ENCODE data around the gene CALHM1.
"Not testable (repeated sequence)": the region's sequence is repeated elsewhere in the genome, so short reads cannot be mapped to it uniquely, and the experiment has no call there.

The CALHM1 gene

DNA sequence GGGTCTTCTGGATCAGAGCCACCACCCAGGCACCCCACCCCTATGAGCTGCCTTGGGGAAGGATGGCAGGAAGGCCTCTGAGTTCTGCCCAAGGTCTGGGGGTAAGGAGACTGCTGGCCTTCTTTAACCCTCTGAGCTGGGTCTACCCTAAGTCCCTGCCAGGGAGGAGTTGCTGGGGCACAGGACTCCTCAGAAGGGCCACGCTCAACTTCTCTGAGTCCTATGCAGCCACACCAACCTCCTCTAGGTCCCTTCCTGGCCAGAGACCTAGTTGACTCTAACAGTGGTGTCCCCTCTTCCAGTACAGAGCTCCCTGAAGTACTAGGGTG, 32.2 kb upstream of the CALHM1 start:
- H3K4me3 ChIP-seq (ENCODE audit: low read depth, low read length): no peak overlapping the region

DNA sequence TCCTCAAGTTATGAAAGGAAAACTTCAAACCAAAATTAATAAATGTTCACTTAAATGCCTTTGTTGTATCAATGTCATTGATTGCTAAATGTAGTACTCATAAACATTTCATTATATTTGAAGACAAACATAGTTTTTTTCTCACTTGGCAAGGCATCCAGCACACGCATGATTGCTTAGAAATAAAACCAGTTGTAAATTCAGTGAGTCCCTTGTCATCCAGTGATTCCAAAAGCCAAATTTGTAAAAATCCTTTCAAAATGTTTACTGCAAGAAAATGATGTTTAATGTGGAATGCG, 28.7 kb upstream of the CALHM1 start:
- no peak for DNase-seq (ENCODE audit: low read depth)
- no peak overlapping the region for H3K4me3 ChIP-seq (ENCODE audit: low read depth, low read length)

More for the DNA sequence above, 32.2 kb upstream of the CALHM1 start:
- no peak for DNase-seq (ENCODE audit: low read depth)

- DNase-seq (ENCODE audit: low read depth); H3K4me3 ChIP-seq (ENCODE audit: low read depth, low read length): not testable (repeated sequence)
Measured at GRCh38 chr10:103486635-103487409, 28.1 kb upstream of the CALHM1 start.

DNA sequence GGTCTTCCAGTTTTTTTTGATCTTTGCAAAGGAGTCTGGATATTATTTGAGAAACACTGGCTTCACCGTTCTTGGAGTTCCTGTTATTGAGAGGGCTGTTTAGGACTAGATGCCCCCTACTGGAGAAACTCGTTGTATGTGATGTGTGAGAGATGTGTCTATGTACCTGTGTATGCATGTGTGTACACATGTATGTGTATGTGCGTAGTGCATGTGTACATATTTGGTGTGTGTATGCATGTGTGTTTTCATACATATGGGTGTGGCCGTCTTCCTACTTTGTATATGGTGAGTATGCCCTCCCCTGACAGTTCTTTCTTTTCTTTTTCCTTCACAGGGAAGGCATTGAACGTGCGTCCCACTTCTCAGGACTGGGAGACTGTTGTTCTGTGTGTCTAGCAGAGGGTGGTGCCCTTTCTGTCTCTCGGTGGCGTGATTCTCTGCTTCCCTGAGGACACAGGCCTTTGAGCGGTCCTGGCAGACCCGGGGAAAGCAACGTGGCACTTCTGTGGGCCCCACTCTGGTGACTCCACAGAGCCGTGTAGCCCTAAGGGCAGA, 23.4 kb upstream of the CALHM1 start:
- peak; percentile 26 for DNase-seq (ENCODE audit: low read depth)
- no peak overlapping the region for H3K4me3 ChIP-seq (ENCODE audit: low read depth, low read length)

DNA sequence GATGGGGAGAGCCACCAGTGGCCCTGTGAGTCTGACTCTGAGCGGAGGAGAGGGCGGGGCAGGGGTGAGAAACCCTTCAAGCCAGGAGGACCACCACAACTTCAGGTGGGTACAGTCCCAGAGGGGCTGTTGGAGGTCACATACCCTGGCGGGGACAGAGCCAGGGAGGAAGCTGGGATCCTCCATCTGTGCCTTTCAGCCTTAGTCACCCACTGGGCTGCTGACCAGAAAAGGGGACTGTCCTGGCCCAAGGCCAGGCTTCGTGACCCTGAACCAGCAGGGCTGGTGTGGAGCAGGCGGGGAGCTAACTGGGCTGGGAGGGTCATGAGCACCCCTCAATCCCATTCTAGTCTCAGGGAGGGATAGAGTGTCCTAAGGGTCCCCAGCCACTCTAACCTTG, 21.8 kb upstream of the CALHM1 start:
- DNase-seq (ENCODE audit: low read depth): no peak
- H3K4me3 ChIP-seq (ENCODE audit: low read depth, low read length): no peak overlapping the region

GRCh38 chr10:103479135-103479534, 20.4 kb upstream of the CALHM1 start, which contains the start of gene CALHM3:
CALHM3 (minus strand) TSS chr10:103479240; CDS start chr10:103479032, 208 bp downstream.
- no peak within 1 kb of the TSS for H3K4me3 ChIP-seq (ENCODE audit: low read depth, low read length)
- DNase-seq (ENCODE audit: low read depth): no peak

GRCh38 chr10:103478671-103479070, 20.0 kb upstream of the CALHM1 start:
- no peak for DNase-seq (ENCODE audit: low read depth)
- H3K4me3 ChIP-seq (ENCODE audit: low read depth, low read length): no peak overlapping the region

- DNase-seq (ENCODE audit: low read depth): no peak
- no peak overlapping the region for H3K4me3 ChIP-seq (ENCODE audit: low read depth, low read length)
Measured at GRCh38 chr10:103476046-103476768, 17.5 kb upstream of the CALHM1 start.

GRCh38 chr10:103475437-103475836, 16.7 kb upstream of the CALHM1 start:
- DNase-seq (ENCODE audit: low read depth): no peak

DNA sequence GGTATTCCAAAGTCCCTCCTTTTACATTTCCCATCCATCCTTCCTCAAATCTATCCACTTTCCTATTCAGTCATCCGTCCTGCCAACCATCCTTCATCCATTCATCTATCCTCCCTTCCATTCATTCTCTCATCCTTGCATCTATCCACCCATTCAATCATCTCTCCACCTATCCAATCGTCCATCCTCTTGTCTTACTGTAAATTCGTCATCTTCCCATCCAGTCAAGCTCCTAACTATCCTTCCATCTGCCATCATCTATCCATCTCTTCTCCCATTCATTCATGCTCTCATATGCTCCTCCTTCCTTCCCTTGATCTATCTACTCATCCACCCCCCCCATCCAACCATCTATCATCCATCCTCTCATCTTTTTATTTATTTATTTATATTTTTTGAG, 15.4 kb upstream of the CALHM1 start:
- DNase-seq (ENCODE audit: low read depth): no peak
- H3K4me3 ChIP-seq (ENCODE audit: low read depth, low read length): no peak overlapping the region

More at GRCh38 chr10:103475437-103475836, 16.7 kb upstream of the CALHM1 start:
- H3K4me3 ChIP-seq (ENCODE audit: low read depth, low read length): no peak overlapping the region

DNA sequence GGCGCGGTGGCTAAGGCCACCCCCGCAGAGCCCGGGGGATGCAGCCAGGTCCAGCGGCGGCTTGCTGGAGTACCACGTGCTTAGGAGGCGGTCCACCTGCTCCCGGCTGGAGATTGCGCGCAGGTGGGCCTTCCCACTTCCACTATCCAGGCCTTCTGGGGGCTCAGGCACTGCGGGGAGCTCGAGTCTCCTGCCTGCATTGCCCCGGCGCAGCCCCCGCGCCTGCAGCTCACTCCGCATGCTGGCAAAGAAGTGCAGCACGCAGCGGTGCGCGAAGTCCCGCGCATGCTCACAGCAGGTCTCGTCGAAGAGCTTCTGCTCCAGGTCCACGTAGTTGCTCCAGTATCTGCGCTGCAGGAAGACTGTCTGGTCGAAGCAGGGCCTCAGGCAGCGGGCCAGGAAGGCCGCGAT, 14.6 kb upstream of the CALHM1 start:
- no peak overlapping the region for H3K4me3 ChIP-seq (ENCODE audit: low read depth, low read length)
- no peak for DNase-seq (ENCODE audit: low read depth)

DNA sequence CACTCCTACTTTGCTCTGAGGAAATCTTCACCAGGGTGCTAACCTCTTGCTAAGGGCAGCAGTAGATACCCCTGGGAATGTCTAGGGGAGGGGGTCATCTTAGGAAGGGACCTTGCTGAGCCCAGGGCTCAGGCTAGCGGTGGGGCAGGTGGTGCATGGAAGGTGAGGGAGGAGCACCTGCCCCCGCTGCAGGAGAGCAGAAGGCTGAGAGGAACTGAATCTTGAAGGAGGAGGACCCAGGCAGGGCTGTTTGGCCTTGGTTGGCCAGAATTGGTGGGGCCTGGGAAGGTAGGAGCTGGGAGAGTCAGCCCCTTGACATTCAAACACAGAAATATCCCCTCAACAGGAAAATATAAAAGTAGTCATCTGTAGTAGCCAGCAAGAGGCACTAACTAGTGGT, 13.3 kb upstream of the CALHM1 start:
- no peak overlapping the region for H3K4me3 ChIP-seq (ENCODE audit: low read depth, low read length)
- DNase-seq (ENCODE audit: low read depth): no peak

DNA sequence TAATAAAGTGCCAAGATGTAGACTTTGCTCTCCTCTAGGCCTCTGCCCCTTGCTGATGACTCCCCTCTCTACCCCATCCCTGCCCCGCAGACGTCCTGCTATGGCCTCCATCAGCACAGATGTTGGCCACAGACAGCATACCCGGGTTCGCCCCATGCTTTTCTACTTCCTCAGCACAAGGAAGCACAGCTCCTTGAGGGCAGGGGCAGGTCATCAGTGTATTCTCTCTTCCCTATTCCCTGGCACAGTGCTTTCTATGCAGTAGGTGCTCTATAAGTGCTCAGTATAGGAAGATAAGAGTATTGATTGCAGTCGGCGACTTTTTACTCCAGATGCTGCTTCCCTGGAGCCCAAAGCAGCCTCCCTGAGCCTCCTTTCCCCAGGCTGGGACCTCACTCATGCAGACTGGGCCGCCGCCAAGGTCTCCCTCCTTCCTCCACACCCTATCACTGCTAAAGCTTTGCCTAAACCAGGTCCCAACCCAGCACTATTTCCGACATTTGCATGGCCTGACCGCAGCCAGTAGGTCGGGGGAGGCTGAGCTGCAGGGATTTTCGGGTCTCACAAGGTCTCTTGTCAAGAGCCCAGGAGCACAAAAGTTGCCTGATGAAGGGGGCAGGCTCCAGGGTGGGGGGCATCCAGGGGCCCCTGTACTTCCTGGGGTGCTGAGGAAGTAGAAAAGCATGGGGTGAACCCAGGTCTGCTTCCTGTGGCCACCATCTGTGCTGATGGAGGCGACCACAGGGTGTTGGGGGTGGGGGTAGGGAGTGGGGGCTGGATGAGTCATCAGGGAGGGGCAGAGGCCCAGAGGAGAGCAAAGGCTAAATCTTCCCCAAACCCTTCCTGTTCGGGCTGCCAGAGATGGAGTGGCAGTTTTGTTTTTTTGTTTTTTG, 12.3 kb upstream of the CALHM1 start:
- no peak overlapping the region for H3K4me3 ChIP-seq (ENCODE audit: low read depth, low read length)
- no peak for DNase-seq (ENCODE audit: low read depth)

DNA sequence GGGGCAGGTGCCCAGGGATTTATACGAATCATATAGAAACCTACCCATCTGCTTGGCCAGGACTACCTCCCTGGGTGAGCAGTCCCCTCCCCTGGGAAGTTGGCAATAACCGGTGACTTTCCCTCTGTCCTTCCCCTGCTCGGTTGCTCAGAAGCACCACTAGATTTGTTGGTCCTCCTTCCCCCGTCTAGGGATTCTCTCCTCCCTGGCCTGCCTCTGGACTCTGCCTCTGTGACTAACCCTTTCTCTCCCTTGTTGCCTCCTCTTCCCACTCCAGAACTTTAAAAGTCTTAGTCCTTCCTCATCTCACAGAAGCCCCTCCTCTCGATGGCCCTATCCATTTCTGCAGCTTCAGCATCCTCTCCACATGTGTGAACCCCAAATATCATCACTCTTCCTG, 10.5 kb upstream of the CALHM1 start:
- no peak for DNase-seq (ENCODE audit: low read depth)
- H3K4me3 ChIP-seq (ENCODE audit: low read depth, low read length): no peak overlapping the region

DNA sequence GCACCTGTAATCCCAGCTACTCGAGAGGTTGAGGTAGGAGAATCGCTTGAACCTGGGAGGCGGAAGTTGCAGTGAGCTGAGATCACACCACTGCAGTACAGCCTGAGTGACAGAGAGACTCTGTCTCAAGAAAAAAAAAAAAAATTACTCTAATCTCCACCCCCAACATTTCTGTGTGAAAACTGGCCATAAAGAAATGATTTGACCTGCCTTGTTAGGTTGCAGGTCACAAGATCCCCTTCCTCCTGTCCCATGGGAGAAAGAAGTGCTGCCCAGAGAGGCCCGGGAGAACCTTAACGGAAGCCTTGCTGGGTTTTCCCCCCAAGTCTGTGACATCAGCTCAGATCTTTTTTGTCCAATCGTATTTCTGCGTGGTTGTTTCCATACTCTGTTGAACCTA, 8.7 kb upstream of the CALHM1 start:
- no peak overlapping the region for H3K4me3 ChIP-seq (ENCODE audit: low read depth, low read length)
- DNase-seq (ENCODE audit: low read depth): no peak

- no peak overlapping the region for H3K4me3 ChIP-seq (ENCODE audit: low read depth, low read length)
- no peak for DNase-seq (ENCODE audit: low read depth)
Measured at GRCh38 chr10:103466734-103467133, 8.0 kb upstream of the CALHM1 start.

GRCh38 chr10:103465411-103466179, 6.9 kb upstream of the CALHM1 start:
- no peak overlapping the region for H3K4me3 ChIP-seq (ENCODE audit: low read depth, low read length)
- no peak for DNase-seq (ENCODE audit: low read depth)

GRCh38 chr10:103463499-103463898, 4.8 kb upstream of the CALHM1 start:
- DNase-seq (ENCODE audit: low read depth): no peak

GRCh38 chr10:103459615-103460014, 915 bp upstream of the CALHM1 start:
- H3K4me3 ChIP-seq (ENCODE audit: low read depth, low read length): no peak overlapping the region
- DNase-seq (ENCODE audit: low read depth): no peak

More at GRCh38 chr10:103463499-103463898, 4.8 kb upstream of the CALHM1 start:
- H3K4me3 ChIP-seq (ENCODE audit: low read depth, low read length): no peak overlapping the region

Data from skeletal muscle cell (primary cell).